GF-D8 (cell line): Measurements from ENCODE around the gene NCKAP5.

Experiments used
- DNase-seq: peaks from one replicate; lab custom pipeline; 2025; lab: John Stamatoyannopoulos, UW

NCKAP5 gene

DNA sequence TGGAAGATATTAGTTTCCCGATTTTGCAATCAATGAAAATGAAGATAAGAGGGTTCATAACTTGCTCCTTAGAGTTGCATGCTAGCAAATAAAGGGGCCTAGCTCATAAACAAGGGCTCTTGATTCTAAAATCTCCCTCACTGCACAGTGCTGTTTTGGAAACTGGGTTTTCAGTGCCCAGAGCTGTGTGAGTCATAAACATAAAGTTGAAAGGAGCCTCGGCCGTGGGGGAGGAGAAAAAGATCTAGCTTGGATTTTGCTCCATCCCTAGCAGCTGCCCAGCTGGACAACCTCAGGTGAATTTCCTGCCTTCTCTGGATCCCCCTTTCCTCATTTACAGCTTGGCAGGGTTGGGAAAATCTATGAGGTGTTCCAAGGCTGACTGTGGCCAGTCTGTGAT lies 940.7 kb downstream of the NCKAP5 start:
- no peak for DNase-seq

DNA sequence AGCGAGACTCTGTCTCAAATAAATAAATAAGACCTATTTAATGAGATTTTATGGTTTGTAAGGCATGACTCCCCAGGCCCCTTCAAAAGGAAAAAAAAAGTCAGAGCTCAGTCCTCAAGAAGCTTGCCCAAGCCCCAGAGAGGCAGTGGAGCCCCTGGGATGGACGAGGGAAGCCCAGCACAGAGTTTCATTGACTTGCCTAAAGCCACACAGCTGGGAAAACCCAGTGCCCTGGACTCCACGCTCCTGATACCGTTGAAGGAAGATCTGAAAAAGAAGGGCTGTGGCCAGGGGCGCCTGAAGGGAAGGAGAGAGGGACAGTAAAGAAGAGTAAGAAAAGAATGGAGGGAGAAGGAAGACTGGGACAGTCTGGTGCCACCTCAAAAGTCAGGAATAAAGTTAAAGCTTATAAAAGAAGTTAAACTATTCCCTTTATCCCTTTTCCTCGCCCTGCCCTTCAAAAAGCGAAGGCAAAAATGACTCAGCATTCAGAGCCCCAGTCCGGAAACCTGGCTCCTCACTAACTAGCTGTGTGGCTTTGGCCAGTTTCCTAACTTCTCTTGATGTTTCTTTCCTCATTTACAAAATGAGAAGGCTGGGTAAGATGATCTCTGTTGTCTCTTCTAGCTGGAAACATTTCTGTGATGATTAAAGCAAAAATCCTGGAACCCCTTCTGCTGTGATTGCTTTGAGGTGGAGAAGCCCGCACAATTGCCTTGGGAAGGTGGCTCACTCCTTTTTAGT lies 945.0 kb downstream of the NCKAP5 start:
- peak; percentile 11 for DNase-seq
